Neural cell (in vitro differentiated cells): ENCODE data around the gene LCN9. TPM values are rescaled to one million over a fixed set of nuclear protein-coding genes. Genes with fewer than 3 reads are reported as not detected.

Source experiments
- H2AFZ ChIP-seq: fragments of 200-600, 300-800 bp; sonication (generic), shearing (Covaris generic); 2 replicates; pipeline ENCODE4 v1.6.0; 2014; ENCODE audit warnings: low read depth, mild to moderate bottlenecking, antibody characterized with exemption, low read length, moderate library complexity
- H3F3A ChIP-seq: fragments of 200-600 bp; shearing (Covaris generic); 2 replicates; pipeline ENCODE4 v1.6.1; 2016; ENCODE audit warnings: mild to moderate bottlenecking, moderate library complexity, mixed read lengths, antibody characterized with exemption, low read length; ENCODE audit not compliant: insufficient read depth, poor library complexity, severe bottlenecking
- H3K27ac ChIP-seq: fragments of 200-600, 300-800 bp; sonication (generic), shearing (Covaris generic); 2 replicates; pipeline ENCODE4 v1.5.1; 2014; ENCODE audit warnings: mild to moderate bottlenecking, low read length, moderate library complexity
- H3K27me3 ChIP-seq: fragments of 300-800, 200-600 bp; sonication (generic), shearing (Covaris generic); 2 replicates; pipeline ENCODE4 v1.6.0; 2014; ENCODE audit warnings: mild to moderate bottlenecking, low read depth, low read length, moderate library complexity; ENCODE audit not compliant: insufficient read depth
- H3K36me3 ChIP-seq: fragments of 300-800, 200-600 bp; sonication (generic), shearing (Covaris generic); 2 replicates; pipeline ENCODE4 v1.5.1; 2014; ENCODE audit warnings: mild to moderate bottlenecking, antibody characterized with exemption, low read length, moderate library complexity; ENCODE audit not compliant: insufficient read depth
- H3K4me2 ChIP-seq: fragments of 300-800, 200-600 bp; sonication (generic), shearing (Covaris generic); 2 replicates; pipeline ENCODE4 v1.6.0; 2014; ENCODE audit warnings: mild to moderate bottlenecking, low read length
- H3K4me3 ChIP-seq: fragments of 300-800, 200-600 bp; sonication (generic), shearing (Covaris generic); 2 replicates; pipeline ENCODE4 v1.5.1; 2014; ENCODE audit warnings: mild to moderate bottlenecking, low read length, moderate library complexity
- H3K79me2 ChIP-seq: fragments of 200-600 bp; shearing (Covaris generic); replicated peaks from 2 replicates; pipeline ENCODE4 v1.6.0; 2014; ENCODE audit warnings: mild to moderate bottlenecking, low read length, moderate library complexity; ENCODE audit not compliant: insufficient read depth
- H3K9ac ChIP-seq: fragments of 300-800, 200-600 bp; sonication (generic), shearing (Covaris generic); 2 replicates; pipeline ENCODE4 v1.6.1; 2016; ENCODE audit warnings: mild to moderate bottlenecking, low read length, mixed read lengths
- H3K9me2 ChIP-seq: fragments of 200-600 bp; shearing (Covaris generic); 2 replicates; pipeline ENCODE4 v1.6.1; 2016; ENCODE audit warnings: mild to moderate bottlenecking, low read length, mixed read lengths; ENCODE audit not compliant: insufficient read depth
- H3K9me3 ChIP-seq: fragments of 200-600, 300-800 bp; sonication (generic), shearing (Covaris generic); 2 replicates; pipeline ENCODE4 v1.6.1; 2016; ENCODE audit warnings: mild to moderate bottlenecking, mixed run types, low read length, moderate library complexity, mixed read lengths
- H4K20me1 ChIP-seq: fragments of 200-600 bp; shearing (Covaris generic); 2 replicates; pipeline ENCODE4 v1.6.1; 2016; ENCODE audit warnings: mild to moderate bottlenecking, mixed run types; ENCODE audit not compliant: insufficient read depth
- EP300 ChIP-seq: fragments of 450-650 bp; conservative IDR thresholded peaks from 2 replicates; pipeline ENCODE4 v1.6.1; 2014; ENCODE audit warnings: antibody characterized with exemption, mild to moderate bottlenecking, moderate library complexity; ENCODE audit not compliant: poor library complexity, severe bottlenecking
- EZH2 ChIP-seq: fragments of 200-600, 300-800 bp; shearing (Covaris generic), sonication (generic); IDR thresholded peaks from 2 replicates; pipeline ENCODE4 v1.6.1; 2014; ENCODE audit warnings: antibody characterized with exemption, low read length, borderline replicate concordance, mild to moderate bottlenecking; ENCODE audit not compliant: insufficient read depth, poor library complexity, severe bottlenecking
- MXI1 ChIP-seq: fragments of 450-650 bp; conservative IDR thresholded peaks from 2 replicates; pipeline ENCODE4 v1.6.1; 2014; ENCODE audit warnings: antibody characterized with exemption, mild to moderate bottlenecking; ENCODE audit not compliant: poor library complexity, severe bottlenecking
- POLR2AphosphoS5 ChIP-seq: IDR thresholded peaks from 2 replicates; pipeline ENCODE4 v1.6.1; 2012
- RAD21 ChIP-seq: fragments of 450-650 bp; conservative IDR thresholded peaks from 2 replicates; pipeline ENCODE4 v1.6.1; 2014; ENCODE audit warnings: antibody characterized with exemption, mild to moderate bottlenecking, moderate library complexity
- SMC3 ChIP-seq: fragments of 450-650 bp; conservative IDR thresholded peaks from 2 replicates; pipeline ENCODE4 v1.6.1; 2014; ENCODE audit warnings: antibody characterized with exemption, mild to moderate bottlenecking, moderate library complexity; ENCODE audit not compliant: poor library complexity
- TAF1 ChIP-seq: IDR thresholded peaks from 2 replicates; pipeline ENCODE4 v1.6.1; 2012; ENCODE audit warnings: low read depth
- polyA plus RNA-seq: library from polyadenylated mRNA; depleted of rRNA; stranded (reverse); fragments of >200 nt; gene quantifications from 2 replicates; pipeline ENCODE4 v1.2.3, GENCODE V29; 2014
- TF ChIP-seq, protein P1 (sequence below): fragments of 450-650 bp; IDR thresholded peaks from 2 replicates; pipeline ENCODE4 v1.5.1; 2014; ENCODE audit warnings: antibody characterized with exemption, mild to moderate bottlenecking, moderate library complexity; ENCODE audit not compliant: poor library complexity, severe bottlenecking
- TF ChIP-seq, protein P2 (sequence below): IDR thresholded peaks from 2 replicates; pipeline ENCODE4 v1.6.1; 2012; ENCODE audit warnings: borderline replicate concordance

The LCN9 gene
- polyA plus RNA-seq, 1 donor from 2014 or later = 2.5 TPM

DNA sequence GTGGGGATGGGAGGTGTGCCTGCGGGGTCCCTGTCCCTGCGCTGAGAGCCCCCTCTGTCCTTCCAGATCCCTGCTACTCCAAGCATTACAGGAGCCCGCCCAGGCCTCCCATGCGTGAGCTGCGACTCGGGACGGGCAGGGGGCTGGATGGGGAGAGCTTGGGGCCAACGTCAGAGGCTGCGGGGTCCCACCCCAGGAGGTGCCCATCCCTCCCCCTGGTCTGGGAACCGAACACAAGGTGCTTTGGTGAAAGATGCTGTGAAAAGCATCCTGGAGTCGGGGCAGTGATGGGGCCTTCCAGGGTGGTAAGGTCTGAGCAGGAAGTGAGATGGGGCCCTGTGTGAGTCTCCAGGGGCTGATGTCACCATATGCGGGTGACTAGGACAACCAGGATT lies 2.7 kb downstream of the LCN9 start:
- Histone ChIP-seq H3K9me2 (no peaks in the 10 kb centered on the region), H3K4me3 (no peak overlapping the region), H3K4me2 (no peak overlapping the region), H2AFZ (no peak overlapping the region), H3K9ac (no peak overlapping the region), H3K79me2 (no peaks in the 10 kb centered on the region), H3K36me3 (no peaks in the 10 kb centered on the region), H3K9me3 (no peaks in the 10 kb centered on the region), H3F3A (no peaks in the 10 kb centered on the region), H3K27ac (no peak overlapping the region), H3K27me3 (no peaks in the 10 kb centered on the region), H4K20me1 (no peaks in the 10 kb centered on the region)
- TF ChIP-seq EZH2 (no peak), POLR2AphosphoS5 (no peak), MXI1 (no peak), TAF1 (no peak), EP300 (no peak)

DNA sequence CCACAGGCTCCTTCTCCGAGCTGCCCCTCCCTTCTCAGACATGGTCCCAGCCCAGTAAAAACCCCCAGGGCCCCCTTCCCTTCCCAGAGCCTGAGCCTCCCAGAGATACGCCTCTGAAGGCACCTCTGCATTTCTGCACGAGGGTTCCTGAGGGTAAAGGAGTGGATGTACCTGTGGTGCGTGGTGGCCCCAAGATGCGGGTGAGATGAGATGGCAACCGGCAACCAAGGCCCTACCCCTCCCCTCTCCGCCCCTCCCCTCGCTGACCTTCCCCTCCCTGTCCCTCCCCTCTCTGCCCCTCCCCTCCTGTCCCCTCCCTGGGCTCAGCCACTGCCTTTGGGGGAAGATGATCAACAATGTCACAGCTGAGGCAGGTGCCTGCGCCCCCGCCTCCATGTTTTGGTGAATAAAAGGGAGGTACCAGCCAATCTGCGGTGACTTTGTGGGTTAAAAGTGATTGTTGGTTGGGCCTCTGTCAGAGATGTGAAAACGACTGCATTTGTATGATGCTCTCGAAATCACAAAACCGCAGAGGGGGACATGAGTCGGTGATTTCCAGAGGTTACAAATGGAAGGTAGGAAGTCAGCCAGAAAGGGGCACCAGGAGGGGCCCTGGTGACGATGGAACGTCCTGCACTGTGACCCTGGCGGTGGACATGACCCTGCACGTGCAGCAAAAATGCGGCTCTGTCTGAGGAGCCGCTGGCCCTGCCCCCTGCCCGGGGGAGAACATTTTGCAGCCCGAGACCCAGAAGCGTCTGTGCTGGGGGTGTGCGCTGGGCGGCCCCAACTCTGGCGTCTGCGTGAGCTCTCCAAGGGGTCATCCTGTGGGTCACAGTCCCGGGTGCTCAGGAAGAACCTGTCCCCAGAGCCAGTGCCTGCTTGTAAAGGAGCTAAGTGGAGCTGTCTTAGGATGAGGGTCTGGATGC lies 3.7 kb downstream of the LCN9 start:
- H4K20me1 ChIP-seq = no peaks in the 10 kb centered on the region
- no peak overlapping the region for H3K4me2 ChIP-seq
- H2AFZ ChIP-seq = no peak overlapping the region
- no peaks in the 10 kb centered on the region for H3F3A ChIP-seq
- no peaks in the 10 kb centered on the region for H3K9me3 ChIP-seq
- no peaks in the 10 kb centered on the region for H3K79me2 ChIP-seq
- no peaks in the 10 kb centered on the region for H3K36me3 ChIP-seq
- H3K4me3 ChIP-seq = no peak overlapping the region
- no peak overlapping the region for H3K27ac ChIP-seq
- H3K9ac ChIP-seq = no peak overlapping the region
- TF ChIP-seq RAD21 = no peak
- TF ChIP-seq, protein P1, sequence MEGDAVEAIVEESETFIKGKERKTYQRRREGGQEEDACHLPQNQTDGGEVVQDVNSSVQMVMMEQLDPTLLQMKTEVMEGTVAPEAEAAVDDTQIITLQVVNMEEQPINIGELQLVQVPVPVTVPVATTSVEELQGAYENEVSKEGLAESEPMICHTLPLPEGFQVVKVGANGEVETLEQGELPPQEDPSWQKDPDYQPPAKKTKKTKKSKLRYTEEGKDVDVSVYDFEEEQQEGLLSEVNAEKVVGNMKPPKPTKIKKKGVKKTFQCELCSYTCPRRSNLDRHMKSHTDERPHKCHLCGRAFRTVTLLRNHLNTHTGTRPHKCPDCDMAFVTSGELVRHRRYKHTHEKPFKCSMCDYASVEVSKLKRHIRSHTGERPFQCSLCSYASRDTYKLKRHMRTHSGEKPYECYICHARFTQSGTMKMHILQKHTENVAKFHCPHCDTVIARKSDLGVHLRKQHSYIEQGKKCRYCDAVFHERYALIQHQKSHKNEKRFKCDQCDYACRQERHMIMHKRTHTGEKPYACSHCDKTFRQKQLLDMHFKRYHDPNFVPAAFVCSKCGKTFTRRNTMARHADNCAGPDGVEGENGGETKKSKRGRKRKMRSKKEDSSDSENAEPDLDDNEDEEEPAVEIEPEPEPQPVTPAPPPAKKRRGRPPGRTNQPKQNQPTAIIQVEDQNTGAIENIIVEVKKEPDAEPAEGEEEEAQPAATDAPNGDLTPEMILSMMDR = no peak
- TF ChIP-seq SMC3 = no peak
- no peak for TF ChIP-seq TAF1
- TF ChIP-seq, protein P2, sequence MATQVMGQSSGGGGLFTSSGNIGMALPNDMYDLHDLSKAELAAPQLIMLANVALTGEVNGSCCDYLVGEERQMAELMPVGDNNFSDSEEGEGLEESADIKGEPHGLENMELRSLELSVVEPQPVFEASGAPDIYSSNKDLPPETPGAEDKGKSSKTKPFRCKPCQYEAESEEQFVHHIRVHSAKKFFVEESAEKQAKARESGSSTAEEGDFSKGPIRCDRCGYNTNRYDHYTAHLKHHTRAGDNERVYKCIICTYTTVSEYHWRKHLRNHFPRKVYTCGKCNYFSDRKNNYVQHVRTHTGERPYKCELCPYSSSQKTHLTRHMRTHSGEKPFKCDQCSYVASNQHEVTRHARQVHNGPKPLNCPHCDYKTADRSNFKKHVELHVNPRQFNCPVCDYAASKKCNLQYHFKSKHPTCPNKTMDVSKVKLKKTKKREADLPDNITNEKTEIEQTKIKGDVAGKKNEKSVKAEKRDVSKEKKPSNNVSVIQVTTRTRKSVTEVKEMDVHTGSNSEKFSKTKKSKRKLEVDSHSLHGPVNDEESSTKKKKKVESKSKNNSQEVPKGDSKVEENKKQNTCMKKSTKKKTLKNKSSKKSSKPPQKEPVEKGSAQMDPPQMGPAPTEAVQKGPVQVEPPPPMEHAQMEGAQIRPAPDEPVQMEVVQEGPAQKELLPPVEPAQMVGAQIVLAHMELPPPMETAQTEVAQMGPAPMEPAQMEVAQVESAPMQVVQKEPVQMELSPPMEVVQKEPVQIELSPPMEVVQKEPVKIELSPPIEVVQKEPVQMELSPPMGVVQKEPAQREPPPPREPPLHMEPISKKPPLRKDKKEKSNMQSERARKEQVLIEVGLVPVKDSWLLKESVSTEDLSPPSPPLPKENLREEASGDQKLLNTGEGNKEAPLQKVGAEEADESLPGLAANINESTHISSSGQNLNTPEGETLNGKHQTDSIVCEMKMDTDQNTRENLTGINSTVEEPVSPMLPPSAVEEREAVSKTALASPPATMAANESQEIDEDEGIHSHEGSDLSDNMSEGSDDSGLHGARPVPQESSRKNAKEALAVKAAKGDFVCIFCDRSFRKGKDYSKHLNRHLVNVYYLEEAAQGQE = no peak
- TF ChIP-seq EZH2 = no peak
- TF ChIP-seq POLR2AphosphoS5 = no peak
- no peak for TF ChIP-seq MXI1
- no peak for TF ChIP-seq EP300
- no peaks in the 10 kb centered on the region for H3K9me2 ChIP-seq
- no peaks in the 10 kb centered on the region for H3K27me3 ChIP-seq
